HAP-1 (cell line): Measurements from ENCODE around the gene USP46.
A peak's percentile ranks its signal among the peaks of the same experiment; 100 is the strongest.

Experiments used
- DNase-seq, 2 experiments: peaks; one replicate each; pipeline ENCODE4 v3.0.0-alpha.2; 2016 to 2020; ENCODE audit warnings: low spot score in 2 of 2
- H3K27me3 ChIP-seq: fragments of 250-450 bp; sonication (Bioruptor Pico); 2 replicates; pipeline ENCODE4 v1.5.1; 2020; ENCODE audit warnings: low read depth, mild to moderate bottlenecking, moderate library complexity
- H3K36me3 ChIP-seq: fragments of 250-450 bp; sonication (Bioruptor Pico); replicated peaks from 2 replicates; pipeline ENCODE4 v1.5.1; 2020; ENCODE audit warnings: mild to moderate bottlenecking
- H3K4me1 ChIP-seq: fragments of 250-450 bp; sonication (Bioruptor Pico); 2 replicates; pipeline ENCODE4 v1.5.1; 2020; ENCODE audit warnings: mild to moderate bottlenecking
- H3K4me3 ChIP-seq: fragments of 250-450 bp; sonication (Bioruptor Pico); 2 replicates; pipeline ENCODE4 v1.5.1; 2020; ENCODE audit warnings: mild to moderate bottlenecking, moderate library complexity
- H3K9me3 ChIP-seq: fragments of 250-450 bp; sonication (Bioruptor Pico); 2 replicates; pipeline ENCODE4 v1.5.1; 2020; ENCODE audit warnings: mild to moderate bottlenecking, moderate library complexity
- in situ Hi-C: fragments of 300-500 bp; cut with MboI; formaldehyde crosslinking; loops from 3 replicates; pipeline ENCODE4 v1.14.3; 2020; ENCODE audit warnings: low sequenced_read_pairs, inconsistent platforms, mixed read lengths

The USP46 gene, protein sequence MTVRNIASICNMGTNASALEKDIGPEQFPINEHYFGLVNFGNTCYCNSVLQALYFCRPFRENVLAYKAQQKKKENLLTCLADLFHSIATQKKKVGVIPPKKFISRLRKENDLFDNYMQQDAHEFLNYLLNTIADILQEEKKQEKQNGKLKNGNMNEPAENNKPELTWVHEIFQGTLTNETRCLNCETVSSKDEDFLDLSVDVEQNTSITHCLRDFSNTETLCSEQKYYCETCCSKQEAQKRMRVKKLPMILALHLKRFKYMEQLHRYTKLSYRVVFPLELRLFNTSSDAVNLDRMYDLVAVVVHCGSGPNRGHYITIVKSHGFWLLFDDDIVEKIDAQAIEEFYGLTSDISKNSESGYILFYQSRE

DNA sequence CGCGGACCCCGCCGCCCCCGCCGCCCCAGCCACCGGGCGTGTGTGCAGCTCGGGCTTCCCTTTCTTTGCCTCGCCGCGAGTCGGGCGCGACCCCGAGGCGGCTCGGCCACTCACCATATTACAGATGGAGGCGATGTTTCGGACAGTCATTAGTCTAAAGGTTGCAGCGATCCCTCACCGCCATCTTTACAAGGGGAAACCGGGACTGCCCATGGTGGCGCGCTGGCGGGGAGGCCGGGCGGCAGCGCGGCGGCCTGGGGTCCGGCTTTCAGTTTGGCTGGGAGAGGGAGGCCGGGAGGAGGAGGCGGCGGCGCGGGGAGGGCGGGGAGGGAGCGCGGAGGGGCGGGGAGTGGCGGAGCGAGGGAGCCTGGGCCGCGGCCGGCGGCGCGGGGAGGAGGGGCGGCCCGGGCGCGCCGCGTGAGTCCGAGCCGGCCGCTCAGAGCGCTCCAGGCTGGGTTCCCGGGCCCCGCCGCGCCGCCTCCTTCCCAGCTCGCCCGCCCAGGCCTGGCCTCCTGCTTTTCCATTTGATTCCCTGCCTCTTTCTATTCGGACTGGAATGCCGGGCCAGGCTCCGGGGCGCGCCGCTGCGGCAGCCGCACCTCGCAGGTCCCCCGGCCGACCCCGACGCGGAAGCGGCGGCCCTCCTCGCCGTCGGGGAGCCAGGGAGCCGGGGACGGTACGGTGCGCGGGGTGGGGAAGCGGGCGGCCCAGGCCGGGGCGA lies at the start of gene USP46:
Gene USP46, minus strand, starts transcription at position 301 of the 721 bp plus-strand sequence. Its CDS starts 151 bp downstream, at position 150.
- in situ Hi-C loops, result no loop called here
- peak within 1 kb of the TSS; percentile 67 for H3K4me3 ChIP-seq
- peak; percentile 68 to 86 for DNase-seq
- H3K4me1 ChIP-seq, result peaks cover 15% of the 10 kb centered on the region
- H3K9me3 ChIP-seq, result no peaks in the 10 kb centered on the region; the same call in 1 of the 2 replicates
- H3K36me3 ChIP-seq, result peaks cover 7% of the 10 kb centered on the region; the same call in 1 of the 2 replicates
- H3K27me3 ChIP-seq, result no peaks in the 10 kb centered on the region

DNA sequence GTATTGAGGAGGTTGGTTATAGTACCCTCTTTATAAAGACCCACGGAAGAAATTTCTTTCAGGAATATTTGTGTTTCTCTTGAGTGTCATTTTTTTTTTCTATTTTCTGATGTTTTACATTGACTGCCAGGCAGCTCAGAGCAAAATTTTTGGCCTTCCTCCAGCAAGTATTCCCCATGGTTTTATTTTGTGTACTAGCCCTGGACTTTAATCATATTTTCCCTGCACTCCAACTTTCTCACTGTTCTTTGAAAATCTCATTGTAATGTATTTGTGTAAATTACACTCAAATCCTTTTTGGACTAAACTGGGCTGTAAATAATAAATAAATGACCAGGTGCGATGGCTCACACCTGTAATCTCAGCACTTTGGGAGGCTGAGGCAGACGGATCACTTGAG lies 45.6 kb upstream of the USP46 start:
- in situ Hi-C loops, result no loop called here
- no peak for DNase-seq
- no peaks in the 10 kb centered on the region for H3K9me3 ChIP-seq
- no peak overlapping the region for H3K4me3 ChIP-seq
- H3K27me3 ChIP-seq, result no peaks in the 10 kb centered on the region
- H3K4me1 ChIP-seq, result no peaks in the 10 kb centered on the region
- H3K36me3 ChIP-seq, result no peaks in the 10 kb centered on the region

DNA sequence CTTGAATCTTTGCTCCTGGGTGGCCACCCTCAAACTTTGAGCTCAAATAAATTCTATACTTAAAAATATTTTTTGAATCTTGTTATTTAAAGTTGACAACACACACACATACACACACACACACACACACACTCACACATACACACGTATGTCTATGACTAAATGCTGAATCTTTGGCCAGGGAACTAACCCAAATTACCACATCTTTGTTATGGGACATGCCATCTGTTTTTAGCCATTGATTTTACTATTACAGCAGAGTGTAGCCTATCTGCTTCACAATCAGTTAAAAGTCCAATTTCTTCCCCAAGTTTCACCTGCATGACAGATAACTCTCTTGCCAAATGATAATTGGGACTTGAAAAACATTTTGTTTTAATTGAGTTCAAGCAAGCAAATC lies 45.0 kb upstream of the USP46 start:
- H3K9me3 ChIP-seq, result no peaks in the 10 kb centered on the region
- in situ Hi-C loops, result no loop called here
- no peaks in the 10 kb centered on the region for H3K4me1 ChIP-seq
- H3K4me3 ChIP-seq, result no peak overlapping the region
- no peaks in the 10 kb centered on the region for H3K36me3 ChIP-seq
- no peaks in the 10 kb centered on the region for H3K27me3 ChIP-seq
- no peak for DNase-seq

DNA sequence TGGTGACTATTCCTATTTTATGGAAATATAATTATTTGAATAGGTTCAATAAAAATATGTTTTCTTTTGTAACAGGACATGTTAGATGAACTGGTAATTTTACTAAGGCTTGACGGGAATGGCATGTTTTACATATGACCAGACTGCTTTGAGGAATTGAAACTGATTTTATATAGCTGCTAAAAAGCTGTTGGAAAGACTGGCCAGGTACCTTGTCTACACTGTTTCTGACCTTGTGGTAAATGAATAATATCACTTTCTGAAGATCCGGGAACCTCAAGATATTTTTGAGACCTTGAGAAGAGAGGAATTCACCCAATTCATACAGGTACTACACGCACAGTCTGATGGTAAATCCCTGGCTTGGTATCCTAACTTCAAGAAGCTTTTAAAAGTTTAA lies 42.1 kb upstream of the USP46 start:
- in situ Hi-C loops, result no loop called here
- no peaks in the 10 kb centered on the region for H3K36me3 ChIP-seq
- H3K27me3 ChIP-seq, result peaks cover 7% of the 10 kb centered on the region; the same call in 1 of the 2 replicates
- DNase-seq, result no peak
- H3K4me1 ChIP-seq, result 0 out of 2 replicates have a peak, but pooled peaks cover 2% of the 10 kb centered on the region
- H3K9me3 ChIP-seq, result no peaks in the 10 kb centered on the region
- no peak overlapping the region for H3K4me3 ChIP-seq

DNA sequence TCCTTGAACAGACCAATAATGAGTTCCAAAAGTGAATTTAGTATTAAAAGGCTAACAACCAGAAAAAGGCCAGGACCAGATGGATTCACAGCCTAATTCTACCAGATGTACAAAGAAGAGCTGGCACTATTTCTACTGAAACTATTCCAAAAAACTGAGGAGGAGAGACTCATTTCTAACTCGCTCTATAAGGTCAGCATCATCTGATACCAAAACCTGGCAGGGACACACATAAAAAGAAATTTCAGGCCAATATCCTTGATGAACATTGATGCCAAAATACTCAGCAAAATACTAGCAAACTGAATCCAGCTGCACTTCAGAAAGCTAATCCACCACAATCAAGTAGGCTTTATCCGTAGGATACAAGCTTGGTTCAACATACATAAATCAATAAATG lies 35.8 kb upstream of the USP46 start:
- Histone ChIP-seq H3K36me3 (no peaks in the 10 kb centered on the region), H3K27me3 (peaks cover 7% of the 10 kb centered on the region; the same call in 1 of the 2 replicates), H3K4me3 (no peak overlapping the region), H3K9me3 (no peaks in the 10 kb centered on the region; the same call in 1 of the 2 replicates), H3K4me1 (peaks cover 3% of the 10 kb centered on the region; the same call in 1 of the 2 replicates)
- in situ Hi-C loops, result no loop called here
- no peak for DNase-seq

DNA sequence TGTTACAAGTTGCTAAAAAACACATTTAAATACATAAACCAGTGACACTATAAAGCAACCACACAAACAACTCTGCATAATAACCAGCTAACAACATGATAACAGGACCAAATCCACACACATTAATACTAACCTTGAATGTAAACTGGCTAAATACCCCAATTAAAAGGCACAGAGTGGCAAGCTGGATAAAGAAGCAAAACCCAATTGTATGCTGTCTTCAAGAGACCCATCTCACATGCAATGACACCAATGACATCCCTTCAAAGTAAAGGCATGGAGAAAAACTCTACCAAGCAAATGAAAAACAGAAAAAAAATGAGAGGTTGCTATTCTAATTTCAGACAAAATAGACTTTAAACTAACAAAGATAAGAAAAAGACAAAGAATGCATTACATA lies 34.4 kb upstream of the USP46 start:
- no peak for DNase-seq
- in situ Hi-C loops, result no loop called here

DNA sequence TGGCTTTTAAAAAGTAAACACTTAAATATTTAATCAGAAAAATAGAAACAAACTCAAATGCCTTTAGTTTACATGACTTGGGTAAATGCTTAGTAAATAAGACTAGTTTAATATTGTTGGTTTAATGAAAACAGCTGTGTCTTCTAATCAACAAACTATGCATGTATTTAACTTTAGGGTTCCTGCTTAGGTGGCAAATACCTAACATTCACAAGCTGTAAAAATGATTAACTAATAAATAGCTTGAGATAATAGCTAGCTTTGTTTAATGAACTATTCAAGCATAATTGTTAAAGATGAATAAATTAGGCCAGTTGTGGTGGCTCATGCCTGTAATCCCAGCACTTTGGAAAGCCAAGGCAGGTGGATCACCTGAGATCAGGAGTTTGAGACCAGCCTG lies 30.0 kb upstream of the USP46 start:
- Histone ChIP-seq H3K36me3 (no peaks in the 10 kb centered on the region), H3K9me3 (no peaks in the 10 kb centered on the region; the same call in 1 of the 2 replicates), H3K27me3 (no peaks in the 10 kb centered on the region), H3K4me3 (no peak overlapping the region), H3K4me1 (peaks cover 4% of the 10 kb centered on the region)
- DNase-seq, result no peak
- in situ Hi-C loops, result no loop called here

More for the DNA sequence above, 34.4 kb upstream of the USP46 start:
- Histone ChIP-seq H3K27me3 (peaks cover 7% of the 10 kb centered on the region; the same call in 1 of the 2 replicates), H3K9me3 (no peaks in the 10 kb centered on the region; the same call in 1 of the 2 replicates), H3K4me3 (no peak overlapping the region), H3K4me1 (peaks cover 6% of the 10 kb centered on the region; the same call in 1 of the 2 replicates), H3K36me3 (no peaks in the 10 kb centered on the region)

DNA sequence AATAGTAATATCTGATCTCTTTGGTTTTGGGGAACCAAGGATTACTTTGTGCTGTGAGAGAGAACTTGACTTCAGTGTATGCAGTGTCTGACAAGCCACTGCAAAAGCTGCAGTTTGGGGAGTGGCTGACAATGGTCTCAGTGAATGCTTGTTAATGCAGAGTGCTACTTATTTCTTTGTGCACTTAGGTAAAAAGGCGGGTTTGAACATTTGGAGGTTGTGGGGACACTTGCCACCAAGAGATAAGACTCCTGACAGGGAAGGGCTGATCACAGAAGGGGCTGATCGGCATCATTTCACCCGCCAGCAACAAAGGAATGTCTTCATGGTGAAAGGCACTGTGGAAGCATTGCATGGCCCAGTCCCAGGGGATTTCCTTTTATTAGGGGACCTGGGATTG lies 28.6 kb upstream of the USP46 start:
- DNase-seq, result peak in 1 of 2 experiments; percentile 13
- in situ Hi-C loops, result no loop called here
- Histone ChIP-seq H3K4me3 (no peak overlapping the region), H3K27me3 (no peaks in the 10 kb centered on the region), H3K9me3 (no peaks in the 10 kb centered on the region), H3K4me1 (peaks cover 4% of the 10 kb centered on the region), H3K36me3 (no peaks in the 10 kb centered on the region)

DNA sequence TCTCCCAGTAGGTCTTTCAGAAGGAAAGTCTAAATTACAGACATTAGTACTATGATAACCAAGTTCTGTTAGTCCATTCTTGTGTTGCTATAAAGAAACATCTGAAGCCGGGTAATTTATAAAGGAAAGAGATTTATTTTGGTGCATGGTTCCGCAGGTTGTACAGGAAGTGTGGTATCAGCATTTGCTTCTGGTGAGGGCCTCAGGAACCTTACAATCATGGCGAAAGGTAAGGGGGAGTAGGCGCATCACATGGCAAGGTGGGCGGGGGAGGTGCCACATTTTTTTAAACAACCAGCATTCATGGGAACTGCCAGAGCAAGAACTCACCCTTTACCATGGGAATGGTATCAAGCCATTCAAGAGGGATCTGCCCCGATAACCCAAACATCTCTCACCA lies 26.2 kb upstream of the USP46 start:
- Histone ChIP-seq H3K4me1 (peaks cover 9% of the 10 kb centered on the region), H3K27me3 (no peaks in the 10 kb centered on the region), H3K36me3 (no peaks in the 10 kb centered on the region), H3K4me3 (no peak overlapping the region), H3K9me3 (no peaks in the 10 kb centered on the region)
- in situ Hi-C loops, result no loop called here
- no peak for DNase-seq

DNA sequence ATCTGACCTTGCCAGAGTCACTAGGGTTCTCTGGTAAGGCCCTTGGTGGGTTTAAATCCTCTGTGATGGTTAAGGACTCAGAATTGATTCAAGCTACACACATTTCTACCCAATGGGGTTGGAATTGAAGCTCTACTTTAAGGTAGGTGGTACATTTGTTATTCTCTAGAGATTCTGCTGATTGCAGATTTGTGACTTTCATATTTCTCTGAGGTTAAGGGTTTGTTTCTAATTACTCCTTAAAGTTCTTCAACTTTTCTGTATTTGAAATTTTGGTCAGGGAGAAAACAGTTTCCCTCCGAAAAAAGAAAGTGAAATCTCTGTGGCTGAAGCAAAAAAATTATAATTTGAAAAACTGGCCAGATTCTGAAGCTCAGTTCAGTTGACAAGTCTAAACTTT lies 25.8 kb upstream of the USP46 start:
- in situ Hi-C loops, result no loop called here
- H3K4me1 ChIP-seq, result peaks cover 7% of the 10 kb centered on the region
- H3K9me3 ChIP-seq, result no peaks in the 10 kb centered on the region
- H3K4me3 ChIP-seq, result no peak overlapping the region
- H3K27me3 ChIP-seq, result no peaks in the 10 kb centered on the region
- no peaks in the 10 kb centered on the region for H3K36me3 ChIP-seq
- no peak for DNase-seq

DNA sequence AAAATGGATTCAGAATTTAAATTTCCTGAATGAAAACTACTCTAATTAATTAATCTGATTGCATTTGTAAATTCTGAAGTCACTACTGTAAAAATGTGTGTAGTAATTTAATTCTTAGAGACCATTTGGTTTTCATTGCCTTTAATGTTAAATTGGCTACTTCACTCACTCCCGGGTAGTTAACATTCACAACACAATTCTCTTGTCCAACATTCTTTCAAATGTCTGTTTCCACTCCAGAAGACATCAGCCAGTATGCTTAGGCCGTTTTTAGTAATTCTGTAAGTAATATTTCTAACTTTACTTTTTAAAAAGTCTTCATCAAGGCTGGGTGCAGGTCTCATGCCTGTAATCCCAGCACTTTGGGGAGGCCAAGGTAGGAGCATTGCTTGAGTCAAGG lies 21.3 kb upstream of the USP46 start:
- DNase-seq, result no peak
- Histone ChIP-seq H3K27me3 (no peaks in the 10 kb centered on the region), H3K4me1 (peaks cover 5% of the 10 kb centered on the region), H3K36me3 (no peaks in the 10 kb centered on the region), H3K4me3 (no peak overlapping the region), H3K9me3 (no peaks in the 10 kb centered on the region)
- in situ Hi-C loops, result no loop called here

DNA sequence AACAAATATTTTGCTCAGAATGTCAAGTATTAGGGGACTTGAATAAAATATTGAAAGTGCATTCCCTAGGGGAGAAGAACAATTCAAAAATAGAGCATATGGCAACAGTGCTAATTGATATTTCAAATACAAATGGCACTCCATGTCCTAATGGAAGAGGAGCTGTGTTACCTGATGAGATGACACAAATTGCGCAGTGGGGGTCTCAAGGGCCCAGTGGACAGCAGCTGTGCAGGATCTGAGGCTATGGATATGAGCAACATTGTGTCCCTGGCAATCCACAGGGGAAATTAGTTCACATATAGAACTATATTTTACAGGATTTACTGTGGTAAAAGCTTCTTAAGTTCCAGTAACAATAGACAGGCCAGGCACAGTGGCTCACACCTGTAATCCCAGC lies 17.4 kb upstream of the USP46 start:
- no peaks in the 10 kb centered on the region for H3K27me3 ChIP-seq
- H3K9me3 ChIP-seq, result no peaks in the 10 kb centered on the region
- no peaks in the 10 kb centered on the region for H3K36me3 ChIP-seq
- no peak for DNase-seq
- no peak overlapping the region for H3K4me3 ChIP-seq
- H3K4me1 ChIP-seq, result peaks cover 1% of the 10 kb centered on the region; the same call in 1 of the 2 replicates
- in situ Hi-C loops, result no loop called here

DNA sequence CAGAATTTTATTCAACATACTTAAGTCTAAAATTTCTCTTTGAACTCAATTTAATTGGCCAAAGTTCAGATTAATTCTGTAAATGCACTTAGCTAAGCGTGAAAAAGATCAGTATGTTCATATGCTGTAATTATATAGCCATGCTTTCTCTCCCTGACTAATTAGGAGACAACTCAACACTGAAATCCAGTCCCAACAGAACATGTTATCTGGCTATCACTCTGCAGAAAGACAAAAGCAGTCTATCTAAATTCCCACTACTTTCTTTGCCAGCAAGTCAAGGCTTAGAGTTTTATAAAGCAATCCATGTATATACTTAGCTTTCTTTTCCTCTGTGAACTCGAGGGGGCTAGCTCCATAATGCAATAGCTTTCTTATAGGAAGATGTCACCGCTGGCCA lies 16.0 kb upstream of the USP46 start:
- peaks cover 5% of the 10 kb centered on the region for H3K4me1 ChIP-seq
- in situ Hi-C loops, result no loop called here
- H3K4me3 ChIP-seq, result no peak overlapping the region
- H3K27me3 ChIP-seq, result no peaks in the 10 kb centered on the region
- DNase-seq, result no peak
- H3K9me3 ChIP-seq, result no peaks in the 10 kb centered on the region
- H3K36me3 ChIP-seq, result no peaks in the 10 kb centered on the region

DNA sequence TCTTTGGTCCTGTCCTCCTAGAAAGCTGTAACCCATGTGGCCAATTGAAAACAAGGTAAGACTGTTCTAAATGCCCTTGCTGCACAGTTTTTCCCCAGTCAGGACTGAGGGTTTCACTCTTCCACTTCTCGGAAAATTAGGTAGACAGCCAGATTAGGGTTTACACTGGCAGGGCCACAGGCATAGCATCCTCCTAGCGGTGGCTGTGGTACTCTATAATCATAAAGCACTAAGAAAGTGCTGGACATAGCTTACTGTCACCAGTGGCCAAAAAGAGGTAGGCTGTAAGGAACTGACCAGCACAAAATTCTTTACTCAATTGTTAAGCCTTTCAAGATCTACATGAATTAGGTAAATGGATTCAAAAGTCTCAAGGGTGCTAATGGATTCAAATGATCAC lies 11.6 kb upstream of the USP46 start:
- no peaks in the 10 kb centered on the region for H3K9me3 ChIP-seq
- DNase-seq, result no peak
- peaks cover 8% of the 10 kb centered on the region for H3K4me1 ChIP-seq
- no peak overlapping the region for H3K4me3 ChIP-seq
- in situ Hi-C loops, result no loop called here
- peaks cover 5% of the 10 kb centered on the region for H3K27me3 ChIP-seq
- no peaks in the 10 kb centered on the region for H3K36me3 ChIP-seq
